HG03103 (cell line): ENCODE measurements around the gene OR52M1.
A peak's percentile ranks its signal among the peaks of the same experiment; 100 is the strongest.
"Not testable (repeated sequence)": the region's sequence is repeated elsewhere in the genome, so short reads cannot be mapped to it uniquely, and the experiment has no call there.

Experiments
- ATAC-seq: cut with Tn5 transposase; IDR thresholded peaks from one replicate; pipeline ENCODE4 v1.9.1; 2021; ENCODE audit warnings: low read depth; ENCODE audit not compliant: unreplicated experiment

OR52M1 gene, protein sequence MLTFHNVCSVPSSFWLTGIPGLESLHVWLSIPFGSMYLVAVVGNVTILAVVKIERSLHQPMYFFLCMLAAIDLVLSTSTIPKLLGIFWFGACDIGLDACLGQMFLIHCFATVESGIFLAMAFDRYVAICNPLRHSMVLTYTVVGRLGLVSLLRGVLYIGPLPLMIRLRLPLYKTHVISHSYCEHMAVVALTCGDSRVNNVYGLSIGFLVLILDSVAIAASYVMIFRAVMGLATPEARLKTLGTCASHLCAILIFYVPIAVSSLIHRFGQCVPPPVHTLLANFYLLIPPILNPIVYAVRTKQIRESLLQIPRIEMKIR

DNA sequence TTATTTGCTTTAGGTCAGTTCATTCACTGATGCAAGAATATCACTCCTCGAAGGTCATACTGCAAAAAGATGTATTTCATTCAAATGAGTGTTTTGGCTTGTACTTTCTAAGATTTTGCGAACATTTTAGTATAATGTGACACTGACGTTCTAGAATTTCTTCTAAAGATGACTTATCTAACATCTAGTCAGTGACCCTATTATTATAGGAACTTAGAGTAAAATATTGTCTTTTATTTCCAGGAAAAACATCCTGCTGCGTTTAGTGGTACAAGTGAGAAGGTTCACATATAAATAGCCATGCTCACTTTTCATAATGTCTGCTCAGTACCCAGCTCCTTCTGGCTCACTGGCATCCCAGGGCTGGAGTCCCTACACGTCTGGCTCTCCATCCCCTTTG, at the start of gene OR52M1:
Gene OR52M1, plus strand, starts transcription at position 301 of the 400 bp plus-strand sequence. Its CDS starts 0 bp downstream, at position 301.
- no peak for ATAC-seq

DNA sequence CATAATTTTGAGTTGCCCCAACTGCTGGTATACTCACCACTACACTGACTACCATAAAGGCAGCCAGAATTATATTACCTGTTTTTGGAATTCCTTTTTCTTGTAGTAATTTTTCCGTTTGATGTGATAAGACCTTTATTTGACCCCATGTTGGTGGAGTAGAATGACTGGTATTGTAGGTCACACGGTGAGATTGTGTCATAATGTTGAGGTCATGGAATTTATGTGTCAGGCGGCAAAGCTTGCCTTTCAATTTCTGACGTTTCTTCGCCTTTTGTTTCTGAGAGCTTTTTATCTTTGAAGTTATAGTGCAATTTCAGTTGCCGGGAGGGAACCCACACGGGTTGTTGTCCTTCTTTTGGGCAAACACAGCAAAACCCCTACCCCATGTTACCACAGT, 49.5 kb upstream of the OR52M1 start:
- no peak for ATAC-seq

DNA sequence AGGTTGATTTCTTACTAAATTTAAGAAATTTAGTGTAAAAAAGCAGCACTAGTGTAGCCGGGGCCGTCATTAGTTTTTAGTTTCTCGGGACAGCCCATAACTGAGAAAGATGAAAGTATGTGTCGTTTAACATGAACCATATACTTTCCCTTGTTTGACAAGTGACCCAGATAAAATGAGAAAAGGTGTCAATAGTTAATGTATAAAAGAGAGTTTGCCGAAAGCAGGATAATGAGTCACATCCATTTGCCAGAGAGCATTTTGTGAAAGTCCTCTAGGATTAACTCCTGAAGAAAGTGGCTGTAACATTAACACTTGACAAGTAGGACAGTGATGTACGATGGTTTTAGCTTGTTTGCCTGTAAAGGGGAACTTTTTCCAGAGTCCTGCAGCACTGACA, 49.0 kb upstream of the OR52M1 start:
- ATAC-seq: no peak

DNA sequence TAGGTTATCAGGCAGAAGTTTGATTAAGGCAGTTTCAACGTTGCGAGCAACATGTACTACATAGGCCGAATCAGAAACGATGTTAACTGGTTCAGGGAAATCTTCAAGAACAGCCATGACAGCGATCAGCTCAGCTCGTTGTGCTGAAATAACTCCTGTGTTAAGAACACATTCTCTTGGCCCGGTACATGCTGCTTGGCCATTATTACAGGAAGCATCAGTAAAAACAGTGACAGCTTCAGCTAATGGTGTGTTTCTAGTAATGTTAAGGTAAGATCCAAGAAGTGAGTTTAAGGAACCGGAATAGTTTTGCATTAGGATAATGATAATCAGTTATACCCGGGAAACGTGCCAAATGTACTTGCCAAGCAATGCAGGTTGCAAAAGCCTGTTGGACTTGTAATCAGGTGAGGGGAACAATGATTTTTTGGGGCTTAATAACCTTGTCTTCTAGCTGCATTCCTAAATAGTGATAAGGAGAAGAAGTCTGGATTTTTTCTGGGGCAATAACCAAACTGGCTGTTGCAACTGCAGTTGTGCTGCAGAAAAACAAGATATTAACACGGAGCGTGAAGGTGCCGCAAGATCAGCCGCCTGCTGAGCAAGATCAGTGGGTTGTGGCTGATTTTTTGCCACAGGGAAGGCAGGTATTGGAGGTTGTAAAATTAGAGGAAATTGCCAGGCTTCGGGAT, 48.3 kb upstream of the OR52M1 start:
- no peak for ATAC-seq

DNA sequence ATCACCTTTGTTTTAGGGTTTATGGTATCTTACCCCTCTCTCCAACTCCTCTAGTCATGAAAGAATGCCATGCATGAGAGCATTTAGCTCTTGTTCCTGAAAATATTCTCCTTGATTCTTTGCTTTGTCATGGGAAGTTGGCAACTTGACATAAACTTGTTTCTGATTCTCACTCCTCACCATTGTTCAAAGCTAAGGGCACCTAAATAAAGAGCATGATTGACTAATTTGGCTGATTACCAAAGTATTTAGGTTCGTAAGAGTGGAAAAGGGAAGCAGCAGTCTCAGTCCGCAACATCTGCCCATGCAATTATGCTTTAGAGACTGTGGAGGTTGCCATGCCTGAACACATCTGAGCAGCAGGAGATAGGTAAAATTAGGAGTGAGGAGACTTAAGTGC, 36.1 kb upstream of the OR52M1 start:
- ATAC-seq: no peak

DNA sequence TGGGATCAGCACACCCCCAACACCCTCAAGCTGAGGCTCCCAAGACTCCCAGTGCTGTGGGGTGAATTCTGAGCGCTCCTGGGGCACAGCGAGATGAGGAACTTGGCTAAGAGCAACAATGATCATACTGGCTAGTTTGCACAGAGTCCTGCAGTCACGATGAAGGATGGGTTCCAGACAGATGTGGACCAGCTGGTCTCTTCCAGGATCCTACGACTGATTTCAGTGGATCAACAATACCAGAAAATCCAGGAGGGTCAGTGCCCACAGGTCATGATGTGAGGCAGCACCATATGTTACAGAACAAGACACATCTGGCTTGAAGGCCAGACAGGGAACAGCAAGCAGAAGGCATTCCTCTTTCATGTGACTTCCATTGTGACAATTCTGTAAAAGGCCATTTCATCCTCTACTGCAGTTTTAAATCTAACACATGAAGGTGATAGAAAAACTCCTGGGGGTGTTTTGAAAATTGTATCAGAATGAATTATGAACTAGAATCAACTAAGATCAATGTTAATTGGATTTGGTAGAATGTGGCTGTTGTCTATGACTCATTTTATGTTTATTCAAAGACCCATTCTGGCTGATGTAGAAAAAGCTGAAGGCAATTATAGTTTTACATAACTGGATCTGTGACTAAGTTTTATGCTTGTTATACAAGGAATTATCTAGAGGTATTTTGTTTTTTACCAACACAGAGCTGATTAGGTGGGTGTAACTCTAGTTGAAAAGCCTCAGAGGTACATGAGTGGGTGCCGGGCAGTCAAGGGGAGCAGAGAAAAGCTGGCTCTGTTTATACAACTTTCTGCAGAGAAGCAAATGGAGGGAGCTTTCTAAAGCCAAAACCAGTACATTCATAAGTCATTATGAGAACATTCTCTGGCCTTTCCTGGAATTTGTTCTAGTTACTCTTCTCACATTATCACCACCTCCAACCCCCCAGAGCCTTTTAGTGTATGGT, 33.4 kb upstream of the OR52M1 start:
- no peak for ATAC-seq

DNA sequence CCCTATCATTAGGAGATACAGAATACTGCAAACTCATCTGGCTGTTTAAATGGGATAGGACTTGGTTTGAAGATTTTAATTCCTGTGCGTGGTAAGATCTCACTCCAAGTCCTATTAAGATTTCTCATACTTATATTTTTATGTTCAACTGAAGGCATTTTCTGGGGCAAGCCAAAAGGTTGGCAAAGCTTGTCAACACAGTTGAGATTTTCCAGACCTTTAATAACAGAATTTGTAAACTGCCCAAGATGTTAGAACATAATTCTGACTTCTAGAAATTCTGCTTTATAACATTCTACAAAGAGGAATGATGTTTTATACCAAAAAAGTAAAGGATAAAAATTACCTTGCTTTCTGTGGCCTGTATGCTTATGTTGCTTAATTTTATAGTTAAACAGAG, 30.8 kb upstream of the OR52M1 start:
- no peak for ATAC-seq

DNA sequence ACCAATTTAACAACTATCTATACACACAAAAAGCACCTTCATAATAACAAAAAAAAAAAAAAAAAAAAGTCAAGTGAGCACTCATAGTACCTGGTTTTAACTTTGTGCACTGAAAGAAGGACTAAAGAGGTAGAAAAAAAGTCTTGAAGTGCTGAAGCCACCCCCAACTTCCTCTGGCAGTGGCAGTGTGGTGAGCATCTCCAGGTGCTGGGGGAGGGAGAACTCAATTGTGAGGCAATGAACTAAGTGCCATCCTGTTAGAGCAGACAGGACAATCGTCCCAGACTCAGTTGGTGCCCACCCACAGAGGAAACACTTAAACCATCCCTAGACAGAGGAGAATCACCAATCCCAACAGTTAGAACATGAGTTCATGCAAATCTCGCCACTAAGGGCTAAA, 22.7 kb upstream of the OR52M1 start:
- no peak for ATAC-seq

DNA sequence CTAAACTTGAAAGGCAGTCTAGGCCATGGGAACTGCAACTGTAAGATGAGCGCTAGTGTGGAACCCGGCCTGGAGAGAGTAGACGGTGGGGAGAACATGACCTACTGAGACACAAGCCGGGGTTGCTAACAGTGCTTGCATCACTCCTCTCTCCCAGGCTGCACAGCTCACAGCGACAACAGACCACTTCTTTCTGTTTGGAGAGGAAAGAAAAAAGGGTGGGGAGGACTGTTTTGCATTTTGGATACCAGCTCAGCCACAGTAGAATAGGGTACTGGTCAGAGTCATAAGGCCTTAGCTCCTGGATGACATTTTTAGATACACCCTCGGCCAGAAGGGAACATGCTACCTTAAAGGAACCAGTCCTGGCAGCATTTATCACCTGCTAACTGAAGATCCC, 22.2 kb upstream of the OR52M1 start:
- no peak for ATAC-seq

DNA sequence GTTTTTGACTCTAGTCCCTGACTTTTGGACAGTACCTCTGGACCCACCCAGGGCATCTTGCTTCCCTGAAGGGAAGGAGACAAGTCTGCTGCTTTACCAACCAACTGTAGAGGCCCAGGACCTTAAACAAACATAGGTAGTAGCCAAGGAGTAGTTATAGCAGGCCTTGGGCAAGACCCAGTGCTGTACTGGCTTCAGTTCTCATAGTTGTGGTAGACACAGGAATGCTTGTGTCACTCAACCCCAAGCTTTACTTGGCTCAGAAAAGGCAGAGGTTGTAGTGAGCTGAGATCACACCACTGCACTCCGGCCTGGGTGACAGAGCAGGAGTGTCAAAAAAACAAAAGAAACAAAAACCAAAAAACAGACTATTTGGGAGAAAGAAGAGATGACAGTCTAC, 21.3 kb upstream of the OR52M1 start:
- no peak for ATAC-seq

DNA sequence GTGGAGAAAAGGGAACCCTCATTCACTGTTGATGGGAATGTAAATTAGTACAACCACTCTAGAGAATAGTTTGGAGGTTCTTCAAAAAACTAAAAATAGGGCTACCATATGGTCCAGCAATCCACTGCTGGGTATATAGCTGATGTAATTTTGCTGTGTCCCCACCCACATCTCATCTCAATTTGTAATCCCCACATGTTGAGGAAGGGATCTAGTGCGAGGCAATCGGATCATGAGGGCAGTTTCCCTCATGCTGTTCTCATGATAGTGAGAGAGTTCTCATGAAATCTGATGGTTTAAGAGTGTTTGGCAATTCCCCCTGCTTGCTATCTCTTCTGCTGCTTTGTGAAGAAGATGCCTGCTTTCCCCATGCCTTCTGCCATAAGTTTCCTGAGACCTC, 17.1 kb upstream of the OR52M1 start:
- ATAC-seq: no peak

DNA sequence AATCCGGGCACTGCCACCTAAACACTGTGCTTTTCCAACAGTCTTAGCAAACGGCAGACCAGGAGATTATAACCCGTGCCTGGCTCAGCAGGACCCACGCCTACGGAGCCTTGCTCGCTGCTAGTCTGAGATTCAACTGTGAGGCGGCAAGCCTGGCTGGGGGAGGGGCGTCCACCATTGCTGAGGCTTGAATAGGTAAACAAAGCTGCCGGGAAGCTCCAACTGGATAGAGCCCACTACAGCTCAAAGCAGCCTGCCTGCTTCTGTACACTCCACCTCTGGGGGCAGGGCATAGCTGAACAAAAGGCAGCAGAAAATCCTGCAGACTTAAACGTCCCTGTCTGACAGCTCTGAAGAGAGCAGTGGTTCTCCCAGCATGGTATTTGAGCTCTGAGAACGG, 13.3 kb upstream of the OR52M1 start:
- not testable (repeated sequence) for ATAC-seq

DNA sequence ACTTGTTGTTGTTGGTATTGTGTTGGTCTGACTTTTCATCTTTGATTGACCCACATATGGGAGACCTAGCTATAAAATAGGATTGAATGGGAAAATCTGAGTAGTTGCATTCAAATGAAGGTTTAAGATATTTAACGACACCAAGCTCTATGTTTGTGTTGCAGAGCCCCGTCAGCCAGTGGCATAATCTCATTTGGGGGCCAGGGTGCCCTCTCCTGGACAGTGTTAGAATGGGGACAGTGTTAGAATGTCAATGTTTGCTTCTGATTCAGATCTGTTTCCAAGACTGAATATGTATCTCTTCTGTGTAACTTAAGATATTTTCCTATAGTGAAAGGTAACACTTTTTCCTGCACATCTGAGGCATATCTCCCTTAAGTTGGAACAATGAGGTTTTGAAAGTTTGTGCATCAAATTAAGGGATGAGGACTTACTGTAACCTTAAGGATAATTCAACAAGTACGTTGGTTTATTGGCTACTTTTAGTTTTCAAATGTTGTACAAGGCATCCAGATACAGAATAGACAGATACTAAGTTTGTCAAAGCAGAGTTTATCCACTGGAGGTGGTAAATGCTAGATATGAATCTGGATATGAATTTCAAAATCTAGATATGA, 5.3 kb upstream of the OR52M1 start:
- peak; percentile 67 for ATAC-seq

DNA sequence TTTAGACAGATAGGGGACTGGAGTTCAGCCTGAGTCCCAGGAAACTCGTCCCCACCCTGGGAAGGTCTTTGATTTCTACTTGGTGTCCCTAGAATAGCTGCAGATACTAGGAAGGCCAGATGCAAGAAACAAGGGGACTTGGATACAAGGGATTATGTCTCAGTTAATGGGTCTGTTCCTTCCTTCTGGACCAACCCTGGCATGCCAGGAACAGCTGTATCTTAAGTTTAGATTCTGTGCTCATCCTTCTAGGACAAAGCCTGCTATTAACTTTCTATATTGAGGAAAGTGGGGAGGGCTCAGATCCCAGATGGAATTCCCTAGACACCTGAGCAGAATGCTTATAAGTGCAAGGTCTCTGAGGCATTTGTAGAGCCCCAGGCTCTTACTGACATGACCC, 3.9 kb upstream of the OR52M1 start:
- no peak for ATAC-seq

DNA sequence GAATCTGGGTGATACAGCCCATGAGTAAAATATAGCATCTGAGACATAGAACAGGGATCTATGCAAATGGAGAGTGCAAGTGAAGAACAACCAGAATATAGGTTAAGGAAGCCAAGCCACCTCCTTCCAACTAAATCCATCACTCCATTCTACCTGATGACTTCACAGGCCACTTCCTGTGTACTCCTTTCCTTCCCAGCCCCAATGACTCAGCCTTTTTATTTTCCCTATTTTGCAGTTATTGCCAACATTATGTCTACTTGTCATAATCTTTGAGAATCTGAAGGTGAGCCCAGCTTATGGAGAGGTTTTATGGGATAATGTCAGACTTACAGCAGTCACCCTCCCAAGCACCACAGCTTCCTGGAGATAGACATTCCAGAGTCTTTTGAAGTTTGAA, 1.4 kb upstream of the OR52M1 start:
- no peak for ATAC-seq

DNA sequence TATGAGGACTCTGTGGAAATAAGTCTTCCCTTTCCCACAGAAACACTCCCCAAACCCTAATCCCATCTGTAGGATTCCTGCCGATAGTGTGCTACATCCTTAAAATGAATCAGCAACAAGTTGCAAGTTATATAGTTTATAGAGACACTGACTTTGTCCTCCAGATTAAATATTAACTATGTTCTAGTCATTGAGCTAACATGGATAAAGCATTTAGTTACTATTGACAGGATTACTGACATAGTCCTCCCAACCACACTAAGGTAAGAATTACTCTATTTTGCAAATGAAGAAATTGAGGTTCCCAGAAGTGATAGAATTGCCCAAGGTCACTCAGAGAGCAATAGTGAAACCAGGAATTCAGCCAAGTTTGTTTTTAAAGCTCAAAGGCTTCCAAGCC, 1.9 kb downstream of the OR52M1 start:
- ATAC-seq: no peak

DNA sequence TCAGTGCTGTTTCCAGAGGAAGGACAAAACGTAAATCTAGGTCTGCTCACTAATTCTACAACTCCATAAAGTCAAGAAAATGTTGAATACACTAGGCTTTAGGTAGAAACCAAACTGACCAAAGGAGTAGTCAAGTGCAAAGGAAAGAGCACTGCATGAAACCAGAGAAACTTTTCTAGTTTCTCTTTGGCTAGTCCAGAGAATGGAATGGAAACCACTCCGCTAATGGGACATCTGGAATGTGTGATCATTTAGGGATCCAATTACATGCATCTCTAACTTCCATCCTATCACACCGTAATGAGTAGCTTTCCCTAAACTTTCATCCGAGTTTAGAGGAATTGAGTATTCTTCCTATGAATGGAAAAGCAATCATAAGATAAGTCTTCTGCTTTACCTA, 2.4 kb downstream of the OR52M1 start:
- no peak for ATAC-seq

DNA sequence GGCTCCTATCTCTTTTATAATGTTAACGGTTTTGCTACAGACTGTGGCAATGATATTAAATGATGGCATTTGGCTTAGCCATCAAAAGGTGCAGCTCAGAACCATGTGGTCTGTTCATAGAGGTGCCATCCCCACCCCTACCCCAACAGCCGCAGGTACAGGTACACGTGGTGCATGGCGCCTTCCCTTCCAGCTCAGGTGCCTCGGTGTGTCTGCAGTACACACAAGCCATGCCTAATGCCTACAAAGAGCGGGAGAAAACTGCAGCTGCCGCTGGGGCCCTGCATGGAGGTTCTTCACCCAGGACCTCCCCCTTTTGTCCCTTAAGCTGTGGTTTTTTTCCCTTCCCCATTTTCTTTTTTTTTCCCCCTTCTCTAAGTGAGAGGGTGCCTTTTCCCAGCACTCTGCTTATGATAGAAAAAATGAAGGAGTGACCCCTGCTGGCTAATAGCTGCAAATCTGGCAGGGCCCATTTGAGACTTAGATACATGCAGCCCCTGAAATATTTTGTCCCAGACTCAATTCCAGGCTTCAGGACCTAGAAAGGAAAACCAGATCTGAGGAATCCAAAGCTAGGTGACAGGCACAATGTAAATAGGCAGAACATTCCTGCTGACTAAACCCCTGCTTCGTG, 6.5 kb downstream of the OR52M1 start:
- no peak for ATAC-seq

DNA sequence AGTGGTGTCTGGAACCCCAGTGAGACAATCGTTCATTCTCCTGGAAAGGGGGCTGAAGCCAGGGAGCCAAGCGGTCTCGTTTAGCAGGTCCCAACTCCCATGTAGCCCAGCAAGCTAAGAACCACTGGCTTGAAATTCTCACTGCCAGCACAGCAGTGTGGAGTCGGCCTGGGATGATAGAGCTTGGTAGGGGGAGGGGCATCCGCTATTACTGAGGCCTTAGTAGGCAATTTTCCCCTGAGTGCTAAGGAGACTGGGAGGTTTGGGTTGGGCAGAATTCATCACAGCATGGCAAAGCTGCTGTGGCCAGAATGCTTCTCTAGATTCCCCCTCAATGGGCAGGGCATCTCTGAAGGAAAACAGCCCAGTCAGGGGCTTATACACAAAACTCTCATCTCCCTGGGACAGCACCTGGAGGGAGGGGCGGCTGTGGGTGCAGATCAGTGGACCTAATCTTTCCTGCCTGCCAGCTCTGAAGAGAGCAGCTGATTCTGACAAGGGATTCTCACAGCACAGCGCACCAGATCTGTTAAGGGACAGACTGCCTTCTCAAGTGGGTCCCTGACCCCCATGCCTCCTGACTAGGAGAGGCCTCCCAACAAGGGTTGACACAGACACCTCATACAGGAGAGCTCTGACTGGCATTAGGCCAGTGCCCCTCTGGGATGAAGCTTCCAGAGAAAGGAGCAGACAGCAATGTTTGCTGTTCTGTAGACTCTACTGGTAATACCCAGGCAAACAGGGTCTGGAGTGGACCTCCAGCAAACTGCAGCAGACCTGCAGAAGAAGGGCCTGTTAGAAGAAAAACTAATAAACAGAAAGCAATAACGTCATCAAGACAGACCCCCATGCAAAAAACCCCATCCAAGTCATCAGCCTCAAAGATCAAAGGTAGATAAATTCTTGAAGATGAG, 14.8 kb downstream of the OR52M1 start:
- no peak for ATAC-seq
